Testis (tissue), 3 donors: ENCODE data around the gene ANKFY1. TPM values are rescaled to one million over a fixed set of nuclear protein-coding genes. Genes with fewer than 3 reads are reported as not detected.

ENCODE experiments used
- DNase-seq: peaks from one replicate; pipeline ENCODE4 v3.0.0-alpha.2; 2019
- H3K27ac ChIP-seq, 2 donors: fragments of 200-600 bp; sonication (generic); one replicate each; pipeline ENCODE4 v1.5.1; 2019
- H3K27me3 ChIP-seq: fragments of 200-600 bp; sonication (generic); one replicate; pipeline ENCODE4 v1.5.1; 2019
- H3K36me3 ChIP-seq: fragments of 200-600 bp; sonication (generic); one replicate; pipeline ENCODE4 v1.5.1; 2017; ENCODE audit warnings: low read depth; ENCODE audit errors: missing control alignments
- H3K4me1 ChIP-seq: fragments of 200-600 bp; sonication (generic); one replicate; pipeline ENCODE4 v1.5.1; 2019
- H3K4me3 ChIP-seq, 2 donors: fragments of 200-600 bp; sonication (generic); one replicate each; pipeline ENCODE4 v1.5.1; 2017 to 2019
- H3K9me3 ChIP-seq: fragments of 200-600 bp; sonication (generic); one replicate; pipeline ENCODE4 v1.5.1; 2017
- POLR2A ChIP-seq: fragments of 450-650 bp; IDR thresholded peaks from one replicate; pipeline ENCODE4 v1.6.1; 2017; ENCODE audit warnings: antibody characterized with exemption, mild to moderate bottlenecking, moderate library complexity
- WGBS, 2 donors: methylation state at CpG; one replicate each; pipeline ENCODE4 v1.1.5; 2018; 5-methylcytosine and 5-hydroxymethylcytosine counted together
- intact Hi-C: fragments of 100-400 bp; cut with DNase I; formaldehyde crosslinking; loops from one replicate; pipeline ENCODE4 v1.15.1; 2023; ENCODE audit warnings: low total_unique reads
- polyA plus RNA-seq: library from polyadenylated mRNA; stranded (reverse); fragments of 350-450 nt; fragmentation: Illumina TruSeq; extraction: RNeasy Lipid Tissue Mini Kit (QIAGEN cat#74804); gene quantifications from one replicate; pipeline ENCODE4 v1.2.3, GENCODE V29; 2014; ENCODE audit warnings: low read depth, low replicate concordance; ENCODE audit not compliant: insufficient read depth
- total RNA-seq, 2 donors: library from RNA; depleted of rRNA; stranded (reverse); fragments of >200 nt; gene quantifications; one replicate each; pipeline ENCODE4 v1.2.3, GENCODE V29; 2016
- TF ChIP-seq, protein P1 (sequence below), 3 experiments: fragments of 450-650 bp in 2 of 3; fragments of 200-600 bp in 1 of 3; sonication (generic) in 1 of 3; IDR thresholded peaks; one replicate each; pipeline ENCODE4 v1.5.1; 2016 to 2019; ENCODE audit warnings: antibody characterized with exemption in 3 of 3, mild to moderate bottlenecking in 2 of 3, moderate library complexity in 1 of 3

Gene ANKFY1
- total and polyA plus RNA-seq, 3 donors from 2014 or later = 20.3 to 40.9 (median 34.6) TPM

DNA sequence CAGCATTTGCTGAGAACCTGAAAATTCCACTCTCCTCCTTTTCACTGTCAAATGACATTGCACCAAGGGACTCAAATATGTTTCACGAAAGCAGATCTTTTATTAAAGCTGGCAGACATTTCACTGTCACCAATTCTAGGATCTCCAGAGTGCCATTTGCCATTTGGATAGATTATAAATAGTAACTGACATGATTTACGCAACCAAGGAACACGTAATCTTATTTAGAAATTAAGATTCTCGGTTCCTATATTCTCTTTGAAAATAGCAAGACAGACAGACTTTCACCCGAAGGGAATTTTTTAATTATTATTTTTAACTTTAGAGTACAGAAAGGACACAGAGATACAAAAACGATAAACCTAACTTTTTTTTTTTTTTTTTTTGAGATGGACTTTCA lies 49.6 kb downstream of the ANKFY1 start:
- Histone ChIP-seq H3K4me3 (no peak overlapping the region), H3K4me1 (no peaks in the 10 kb centered on the region), H3K36me3 (no peaks in the 10 kb centered on the region), H3K9me3 (no peaks in the 10 kb centered on the region), H3K27ac (no peak overlapping the region), H3K27me3 (no peaks in the 10 kb centered on the region)
- intact Hi-C loops = no loop called here
- 81 to 89% methylated on average over 6 of the region's 6 CpGs for WGBS, 2 donors
- no peak for TF ChIP-seq POLR2A
- TF ChIP-seq, protein P1, sequence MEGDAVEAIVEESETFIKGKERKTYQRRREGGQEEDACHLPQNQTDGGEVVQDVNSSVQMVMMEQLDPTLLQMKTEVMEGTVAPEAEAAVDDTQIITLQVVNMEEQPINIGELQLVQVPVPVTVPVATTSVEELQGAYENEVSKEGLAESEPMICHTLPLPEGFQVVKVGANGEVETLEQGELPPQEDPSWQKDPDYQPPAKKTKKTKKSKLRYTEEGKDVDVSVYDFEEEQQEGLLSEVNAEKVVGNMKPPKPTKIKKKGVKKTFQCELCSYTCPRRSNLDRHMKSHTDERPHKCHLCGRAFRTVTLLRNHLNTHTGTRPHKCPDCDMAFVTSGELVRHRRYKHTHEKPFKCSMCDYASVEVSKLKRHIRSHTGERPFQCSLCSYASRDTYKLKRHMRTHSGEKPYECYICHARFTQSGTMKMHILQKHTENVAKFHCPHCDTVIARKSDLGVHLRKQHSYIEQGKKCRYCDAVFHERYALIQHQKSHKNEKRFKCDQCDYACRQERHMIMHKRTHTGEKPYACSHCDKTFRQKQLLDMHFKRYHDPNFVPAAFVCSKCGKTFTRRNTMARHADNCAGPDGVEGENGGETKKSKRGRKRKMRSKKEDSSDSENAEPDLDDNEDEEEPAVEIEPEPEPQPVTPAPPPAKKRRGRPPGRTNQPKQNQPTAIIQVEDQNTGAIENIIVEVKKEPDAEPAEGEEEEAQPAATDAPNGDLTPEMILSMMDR (IDR thresholded peaks at IDR 0.05) = no peak
- DNase-seq = no peak

DNA sequence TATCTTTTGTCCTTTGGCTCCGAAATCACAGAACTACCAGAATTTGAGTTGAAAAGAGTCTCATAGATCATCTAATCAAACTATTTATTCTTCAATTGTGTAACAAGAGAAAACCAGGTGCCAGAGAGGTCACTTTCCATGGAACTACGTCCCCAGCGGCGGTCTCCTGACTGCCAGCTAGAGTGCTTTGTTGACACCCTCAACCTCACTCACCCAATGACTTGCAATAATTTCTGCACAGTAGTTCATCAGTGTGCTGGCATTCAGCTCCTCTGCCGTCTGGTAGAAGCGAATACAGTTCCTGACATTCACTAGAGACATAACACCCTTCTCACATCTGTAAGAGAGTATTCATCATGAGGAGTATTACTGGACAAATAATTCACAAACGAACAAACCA lies 54.2 kb downstream of the ANKFY1 start:
- Histone ChIP-seq H3K27me3 (no peaks in the 10 kb centered on the region), H3K36me3 (no peaks in the 10 kb centered on the region), H3K4me1 (peaks cover 7% of the 10 kb centered on the region), H3K9me3 (no peaks in the 10 kb centered on the region), H3K4me3 (no peak overlapping the region), H3K27ac (no peak overlapping the region)
- intact Hi-C loops = no loop called here
- no peak for DNase-seq
- TF ChIP-seq POLR2A = no peak
- TF ChIP-seq, protein P1 (IDR thresholded peaks at IDR 0.05) = no peak
- 94 to 95% methylated on average over 7 of the region's 7 CpGs for WGBS, 2 donors

DNA sequence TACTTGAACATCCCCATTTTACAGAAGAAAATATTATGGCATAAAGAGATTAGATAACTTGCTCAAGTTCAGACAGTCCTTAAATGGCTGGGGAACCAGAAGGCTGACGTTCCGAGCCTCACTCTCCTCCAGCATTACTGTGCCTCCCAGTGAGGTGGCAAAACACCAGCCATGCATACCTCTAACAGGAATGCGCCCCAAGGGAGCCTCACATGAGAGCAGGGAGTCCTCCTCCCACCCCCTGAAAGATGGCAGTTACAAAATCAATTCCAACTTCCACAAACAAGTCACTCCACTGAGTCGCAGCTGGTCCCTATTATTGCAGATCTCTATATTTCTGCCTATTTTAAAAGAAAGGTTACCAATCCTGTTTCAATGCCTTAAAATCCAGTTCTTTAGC lies 55.5 kb downstream of the ANKFY1 start:
- TF ChIP-seq, protein P1 (IDR thresholded peaks at IDR 0.05) = no peak
- TF ChIP-seq POLR2A = no peak
- Histone ChIP-seq H3K4me1 (peaks cover 12% of the 10 kb centered on the region), H3K4me3 (no peak overlapping the region), H3K27me3 (no peaks in the 10 kb centered on the region), H3K36me3 (no peaks in the 10 kb centered on the region), H3K9me3 (no peaks in the 10 kb centered on the region), H3K27ac (no peak overlapping the region)
- intact Hi-C loops = no loop called here
- WGBS, 2 donors = 71 to 81% methylated on average over 4 of the region's 4 CpGs
- DNase-seq = no peak

DNA sequence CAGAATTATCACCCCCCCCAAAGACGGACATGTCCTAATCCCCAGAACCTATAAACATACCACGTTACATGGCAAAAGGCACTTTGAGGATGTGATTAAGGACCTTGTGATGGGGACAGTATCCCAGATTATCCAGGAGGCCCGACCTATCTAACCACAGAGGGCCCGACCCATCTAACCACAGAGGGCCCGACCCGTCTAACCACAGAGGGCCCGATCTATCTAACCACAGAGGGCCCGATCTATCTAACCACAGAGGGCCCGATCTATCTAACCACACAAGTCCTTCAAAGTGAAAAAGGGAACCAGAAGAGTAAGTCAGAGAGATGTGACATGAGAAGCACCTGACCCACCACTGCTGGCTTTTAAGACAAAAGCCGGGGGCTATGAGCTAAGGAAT lies 56.8 kb downstream of the ANKFY1 start:
- intact Hi-C loops = no loop called here
- no peaks in the 10 kb centered on the region for H3K36me3 ChIP-seq
- 75 to 83% methylated on average over 10 of the region's 10 CpGs for WGBS, 2 donors
- DNase-seq = no peak
- H3K4me3 ChIP-seq = no peak overlapping the region
- peaks cover 12% of the 10 kb centered on the region for H3K4me1 ChIP-seq
- TF ChIP-seq POLR2A = no peak
- TF ChIP-seq, protein P1 (IDR thresholded peaks at IDR 0.05) = no peak
- no peak overlapping the region for H3K27ac ChIP-seq
- no peaks in the 10 kb centered on the region for H3K27me3 ChIP-seq
- H3K9me3 ChIP-seq = no peaks in the 10 kb centered on the region

DNA sequence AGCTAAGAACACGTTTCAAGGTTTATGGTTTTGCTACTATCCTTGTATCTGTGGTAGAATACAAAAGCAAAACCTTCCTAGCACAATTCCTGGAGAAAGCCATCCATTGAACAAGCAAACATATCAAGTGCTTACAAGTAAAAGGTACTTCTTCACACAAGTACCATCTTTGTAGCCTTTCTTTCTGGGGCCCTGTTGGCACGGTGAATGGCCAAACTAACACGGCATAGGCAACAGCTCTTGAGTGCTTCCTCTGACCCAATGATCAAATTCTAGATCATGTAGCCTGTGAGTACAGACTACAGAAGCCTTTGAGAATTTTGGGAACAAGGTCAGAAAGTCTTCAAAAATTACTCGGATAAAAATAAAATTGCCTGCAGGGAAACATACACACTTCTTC lies 57.9 kb downstream of the ANKFY1 start:
- no peaks in the 10 kb centered on the region for H3K27me3 ChIP-seq
- no peak for DNase-seq
- no peaks in the 10 kb centered on the region for H3K9me3 ChIP-seq
- peaks cover 12% of the 10 kb centered on the region for H3K4me1 ChIP-seq
- WGBS, 2 donors = 62 to 66% methylated on average over 4 of the region's 4 CpGs
- H3K27ac ChIP-seq = no peak overlapping the region
- TF ChIP-seq, protein P1 (IDR thresholded peaks at IDR 0.05) = no peak
- TF ChIP-seq POLR2A = no peak
- no peaks in the 10 kb centered on the region for H3K36me3 ChIP-seq
- intact Hi-C loops = no loop called here
- H3K4me3 ChIP-seq = no peak overlapping the region
